A673 (cell line): ENCODE measurements around the gene KCTD4.

Source experiments
- EZH2 ChIP-seq: fragments of 200-600 bp; sonication (generic); IDR thresholded peaks from 2 replicates; pipeline ENCODE4 v1.6.1; 2017; ENCODE audit warnings: borderline replicate concordance, low read depth, mild to moderate bottlenecking, mixed read lengths, antibody characterized with exemption, low read length; ENCODE audit not compliant: poor library complexity, severe bottlenecking
- TF ChIP-seq, protein P1 (sequence below): fragments of 300-800, 200-600 bp; sonication (generic); conservative IDR thresholded peaks from 2 replicates; pipeline ENCODE4 v1.5.1; 2017; ENCODE audit warnings: low read depth, mild to moderate bottlenecking, antibody characterized with exemption, low read length, moderate library complexity, mixed read lengths

DNA sequence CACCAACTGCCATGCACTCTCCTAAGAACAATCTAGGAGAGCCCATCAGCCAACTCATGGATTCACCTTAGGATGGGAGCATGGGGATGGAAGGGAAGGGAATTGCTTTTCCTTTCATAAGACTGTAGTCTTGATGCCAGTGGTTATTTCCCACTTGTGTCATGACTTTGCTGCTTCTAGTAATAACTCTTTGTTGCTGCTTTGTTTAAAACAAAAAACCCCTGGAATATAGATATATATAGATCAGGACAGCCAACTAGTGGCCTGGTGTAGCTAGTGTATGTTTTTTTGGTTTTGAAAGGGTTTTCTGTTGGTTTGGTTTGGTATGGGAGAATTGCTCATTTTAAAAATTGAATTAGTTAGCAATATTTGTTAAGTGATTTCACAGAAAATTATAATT is 39.3 kb upstream of the KCTD4 start:
- no peak for TF ChIP-seq EZH2
- TF ChIP-seq, protein P1, sequence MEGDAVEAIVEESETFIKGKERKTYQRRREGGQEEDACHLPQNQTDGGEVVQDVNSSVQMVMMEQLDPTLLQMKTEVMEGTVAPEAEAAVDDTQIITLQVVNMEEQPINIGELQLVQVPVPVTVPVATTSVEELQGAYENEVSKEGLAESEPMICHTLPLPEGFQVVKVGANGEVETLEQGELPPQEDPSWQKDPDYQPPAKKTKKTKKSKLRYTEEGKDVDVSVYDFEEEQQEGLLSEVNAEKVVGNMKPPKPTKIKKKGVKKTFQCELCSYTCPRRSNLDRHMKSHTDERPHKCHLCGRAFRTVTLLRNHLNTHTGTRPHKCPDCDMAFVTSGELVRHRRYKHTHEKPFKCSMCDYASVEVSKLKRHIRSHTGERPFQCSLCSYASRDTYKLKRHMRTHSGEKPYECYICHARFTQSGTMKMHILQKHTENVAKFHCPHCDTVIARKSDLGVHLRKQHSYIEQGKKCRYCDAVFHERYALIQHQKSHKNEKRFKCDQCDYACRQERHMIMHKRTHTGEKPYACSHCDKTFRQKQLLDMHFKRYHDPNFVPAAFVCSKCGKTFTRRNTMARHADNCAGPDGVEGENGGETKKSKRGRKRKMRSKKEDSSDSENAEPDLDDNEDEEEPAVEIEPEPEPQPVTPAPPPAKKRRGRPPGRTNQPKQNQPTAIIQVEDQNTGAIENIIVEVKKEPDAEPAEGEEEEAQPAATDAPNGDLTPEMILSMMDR, result no peak
